Activated CD8-positive, alpha-beta memory T cell treated with anti-CD3 and anti-CD28 coated beads, Interleukin-2, amount 50 U/mL, for 24 hours (primary cell): Measurements from ENCODE around the gene SLC25A18.
A peak's percentile ranks its signal among the peaks of the same experiment; 100 is the strongest.
"Not testable (repeated sequence)": the region's sequence is repeated elsewhere in the genome, so short reads cannot be mapped to it uniquely, and the experiment has no call there.

Source experiments
- DNase-seq: peaks from one replicate; pipeline ENCODE4 v3.0.0-alpha.2; 2020; ENCODE audit errors: extremely low read depth

Gene SLC25A18

GRCh38 chr22:17606496-17606895 is 43.2 kb downstream of the SLC25A18 start:
- no peak for DNase-seq

GRCh38 chr22:17607891-17608521 is 44.7 kb downstream of the SLC25A18 start:
- no peak for DNase-seq

- DNase-seq: no peak
Observed at GRCh38 chr22:17612057-17612456, 48.8 kb downstream of the SLC25A18 start.

GRCh38 chr22:17613280-17613679 is 50.0 kb downstream of the SLC25A18 start:
- DNase-seq: no peak

GRCh38 chr22:17627961-17628405 is 64.7 kb downstream of the SLC25A18 start:
- DNase-seq: no peak

GRCh38 chr22:17628406-17629172 is 65.3 kb downstream of the SLC25A18 start, which contains the start of gene ATP6V1E1:
TSS of gene ATP6V1E1 (minus strand) at chr22:17628749. CDS start at chr22:17628635, 114 bp downstream.
- peak; percentile 95 for DNase-seq

- no peak for DNase-seq
Observed at GRCh38 chr22:17629173-17629489, 65.8 kb downstream of the SLC25A18 start.

GRCh38 chr22:17629641-17630040 is 66.3 kb downstream of the SLC25A18 start:
- no peak for DNase-seq

GRCh38 chr22:17631076-17631565 is 67.8 kb downstream of the SLC25A18 start:
- DNase-seq: no peak

- no peak for DNase-seq
Observed at GRCh38 chr22:17633217-17633997, 70.1 kb downstream of the SLC25A18 start.

- no peak for DNase-seq
Observed at GRCh38 chr22:17633998-17634323, 70.7 kb downstream of the SLC25A18 start.

- DNase-seq: no peak
Observed at GRCh38 chr22:17634696-17635095, 71.4 kb downstream of the SLC25A18 start.

GRCh38 chr22:17636850-17637249 is 73.6 kb downstream of the SLC25A18 start:
- not testable (repeated sequence) for DNase-seq

GRCh38 chr22:17637490-17638181 is 74.3 kb downstream of the SLC25A18 start:
- no peak for DNase-seq

- DNase-seq: no peak
Observed at GRCh38 chr22:17638182-17638431, 74.8 kb downstream of the SLC25A18 start.

- DNase-seq: peak; percentile 70
Observed at GRCh38 chr22:17638432-17639246, 75.3 kb downstream of the SLC25A18 start, which contains the start of gene BCL2L13. TSS of gene BCL2L13 (plus strand) at chr22:17638757. CDS start at chr22:17655712, 16,955 bp downstream.

GRCh38 chr22:17639247-17639741 is 76.0 kb downstream of the SLC25A18 start:
- no peak for DNase-seq
